ENCODE results near the gene FOXO4. TPM values are rescaled to one million over a fixed set of nuclear protein-coding genes. Genes with fewer than 3 reads are reported as not detected.

The FOXO4 gene
- total RNA-seq, 1 donor from 2014 or later = 56.3 TPM

DNA sequence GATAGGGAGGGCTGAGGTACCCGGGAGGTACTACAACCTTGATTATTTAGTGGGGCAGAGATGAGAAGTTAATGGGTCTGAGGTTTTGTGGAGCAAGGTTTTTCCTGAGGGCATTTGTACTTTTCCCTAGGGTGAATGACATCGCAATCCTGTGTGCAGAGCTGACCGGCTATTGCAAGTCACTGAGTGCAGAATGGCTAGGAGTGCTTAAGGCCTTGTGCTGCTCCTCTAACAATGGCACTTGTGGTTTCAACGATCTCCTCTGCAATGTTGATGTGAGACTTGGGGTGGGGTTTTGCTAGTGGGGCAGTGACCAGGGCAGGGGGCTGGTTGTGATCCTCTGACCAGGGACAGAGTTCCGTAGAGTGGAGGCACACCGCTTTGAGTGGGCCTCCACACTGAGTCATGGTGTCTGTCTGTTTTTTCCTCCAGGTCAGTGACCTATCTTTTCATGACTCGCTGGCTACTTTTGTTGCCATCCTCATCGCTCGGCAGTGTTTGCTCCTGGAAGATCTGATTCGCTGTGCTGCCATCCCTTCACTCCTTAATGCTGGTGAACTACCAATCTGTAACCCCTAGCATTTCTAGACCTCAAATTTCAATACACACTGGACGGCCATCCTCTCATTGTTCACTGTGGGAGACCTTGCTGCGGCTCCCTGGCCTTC, 32.6 kb downstream of the FOXO4 start:
- intact Hi-C loops (cut with micrococcal nuclease) = no loop called here
- ATAC-seq = no peak
- DNase-seq = no peak

- ATAC-seq = peak; percentile 80
- intact Hi-C loops (cut with micrococcal nuclease) = no loop called here
These were observed 33.5 kb downstream of the FOXO4 start for GRCh38 chrX:71128915-71129765.

GRCh38 chrX:71131510-71131909, 35.9 kb downstream of the FOXO4 start:
- intact Hi-C loops (cut with micrococcal nuclease) = no loop called here
- DNase-seq = no peak

More at GRCh38 chrX:71128915-71129765, 33.5 kb downstream of the FOXO4 start:
- peak; percentile 69 for DNase-seq

DNA sequence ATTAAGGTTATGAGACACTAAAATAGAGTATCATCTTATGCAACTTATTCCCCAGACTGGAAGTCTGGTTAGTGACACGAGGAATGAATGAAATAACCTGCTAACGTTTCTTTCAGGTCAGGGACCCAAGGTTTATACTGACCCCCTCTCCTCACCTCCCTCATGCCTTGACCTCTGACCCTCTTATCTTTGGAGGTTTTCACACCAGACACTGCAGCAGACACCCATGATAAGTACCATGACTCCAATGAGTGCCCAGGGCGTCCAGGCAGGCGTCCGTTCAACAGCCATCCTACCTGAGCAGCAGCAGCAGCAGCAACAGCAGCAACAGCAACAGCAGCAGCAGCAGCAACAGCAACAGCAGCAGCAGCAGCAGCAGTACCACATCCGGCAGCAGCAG, 44.8 kb downstream of the FOXO4 start:
- no peak for DNase-seq
- ATAC-seq = no peak
- intact Hi-C loops (cut with micrococcal nuclease) = no loop called here

More at GRCh38 chrX:71131510-71131909, 35.9 kb downstream of the FOXO4 start:
- ATAC-seq = no peak

GRCh38 chrX:71143508-71143907, 47.9 kb downstream of the FOXO4 start:
- intact Hi-C loops (cut with micrococcal nuclease) = no loop called here

DNA sequence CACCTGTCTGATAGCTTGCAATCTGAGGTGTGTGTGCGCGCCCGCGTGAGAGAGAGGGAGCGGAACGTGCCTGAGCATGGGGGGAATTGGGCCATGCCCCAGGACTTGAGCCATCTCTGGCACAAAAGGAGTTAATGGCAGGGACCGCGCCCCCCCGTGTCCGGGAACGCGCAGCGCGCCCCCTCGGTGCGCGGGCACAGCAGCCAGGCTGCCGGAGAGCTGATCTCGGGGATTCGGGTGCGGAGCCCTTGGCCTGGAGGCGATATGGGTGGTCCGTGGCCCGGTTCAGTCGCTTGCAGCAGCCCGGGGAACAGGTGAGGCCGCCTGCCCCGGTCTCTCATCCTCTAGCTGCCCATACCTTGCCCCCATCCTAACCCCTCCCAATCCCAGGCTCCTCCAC, 49.0 kb downstream of the FOXO4 start, which contains the start of gene NLGN3:
Gene NLGN3, plus strand, starts transcription at position 191 of the 400 bp plus-strand sequence. CDS start 2,909 bp downstream, outside the sequence.
- intact Hi-C loops (cut with micrococcal nuclease) = no loop called here
- peak; percentile 5 for ATAC-seq
- DNase-seq = no peak

More at GRCh38 chrX:71143508-71143907, 47.9 kb downstream of the FOXO4 start:
- DNase-seq (peak; percentile 48), ATAC-seq (peak; percentile 45)

- intact Hi-C loops (cut with micrococcal nuclease) = no loop called here
- no peak for DNase-seq
- no peak for ATAC-seq
These were observed 52.0 kb downstream of the FOXO4 start for GRCh38 chrX:71147496-71148277.

GRCh38 chrX:71148278-71148663, 52.6 kb downstream of the FOXO4 start:
- intact Hi-C loops (cut with micrococcal nuclease) = no loop called here
- no peak for ATAC-seq
- DNase-seq = no peak

- intact Hi-C loops (cut with micrococcal nuclease) = no loop called here
- ATAC-seq = no peak
- DNase-seq = no peak
These were observed 55.7 kb downstream of the FOXO4 start for GRCh38 chrX:71151366-71151765.

Other genes starting within 250 kb of the FOXO4 start
- gene TEX11, start 187.1 kb upstream of the FOXO4 start, total RNA-seq = not detected
- gene SLC7A3, start 164.8 kb upstream of the FOXO4 start, total RNA-seq = not detected
- gene SNX12, start 27.5 kb upstream of the FOXO4 start, total RNA-seq = 45.4 TPM
- not detected for gene CXorf65, start 10.9 kb downstream of the FOXO4 start, total RNA-seq
- 3.0 TPM for gene IL2RG, start 15.7 kb downstream of the FOXO4 start, total RNA-seq
- 18.3 TPM for gene MED12, start 22.7 kb downstream of the FOXO4 start, total RNA-seq
- 0.92 TPM for gene NLGN3, start 49.0 kb downstream of the FOXO4 start, total RNA-seq
- not detected for gene GJB1, start 127.4 kb downstream of the FOXO4 start, total RNA-seq
- gene ZMYM3, start 158.3 kb downstream of the FOXO4 start, total RNA-seq = 16.3 TPM
- gene NONO, start 187.8 kb downstream of the FOXO4 start, total RNA-seq = 105 TPM
- gene ITGB1BP2, start 205.9 kb downstream of the FOXO4 start, total RNA-seq = 88.6 TPM

Data from left ventricle myocardium superior (tissue), 1 donor.